Glomerular endothelial cell (primary cell): Measurements from ENCODE around the gene GDNF. TPM values are rescaled to one million over a fixed set of nuclear protein-coding genes. Genes with fewer than 3 reads are reported as not detected.
"Not testable (repeated sequence)": the region's sequence is repeated elsewhere in the genome, so short reads cannot be mapped to it uniquely, and the experiment has no call there.

Source experiments
- DNase-seq: peaks from one replicate; pipeline ENCODE4 v3.0.0-alpha.2; 2011; ENCODE audit warnings: low read depth, low spot score; ENCODE audit errors: extremely low read depth
- total RNA-seq: library from RNA; depleted of rRNA; stranded (reverse); fragments of >200 nt; gene quantifications from 2 replicates; pipeline ENCODE4 v1.2.3, GENCODE V29; 2015

The GDNF gene, protein sequence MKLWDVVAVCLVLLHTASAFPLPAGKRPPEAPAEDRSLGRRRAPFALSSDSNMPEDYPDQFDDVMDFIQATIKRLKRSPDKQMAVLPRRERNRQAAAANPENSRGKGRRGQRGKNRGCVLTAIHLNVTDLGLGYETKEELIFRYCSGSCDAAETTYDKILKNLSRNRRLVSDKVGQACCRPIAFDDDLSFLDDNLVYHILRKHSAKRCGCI
- 0.10 TPM in 1 of 2 replicates, not detected in the other for total RNA-seq

DNA sequence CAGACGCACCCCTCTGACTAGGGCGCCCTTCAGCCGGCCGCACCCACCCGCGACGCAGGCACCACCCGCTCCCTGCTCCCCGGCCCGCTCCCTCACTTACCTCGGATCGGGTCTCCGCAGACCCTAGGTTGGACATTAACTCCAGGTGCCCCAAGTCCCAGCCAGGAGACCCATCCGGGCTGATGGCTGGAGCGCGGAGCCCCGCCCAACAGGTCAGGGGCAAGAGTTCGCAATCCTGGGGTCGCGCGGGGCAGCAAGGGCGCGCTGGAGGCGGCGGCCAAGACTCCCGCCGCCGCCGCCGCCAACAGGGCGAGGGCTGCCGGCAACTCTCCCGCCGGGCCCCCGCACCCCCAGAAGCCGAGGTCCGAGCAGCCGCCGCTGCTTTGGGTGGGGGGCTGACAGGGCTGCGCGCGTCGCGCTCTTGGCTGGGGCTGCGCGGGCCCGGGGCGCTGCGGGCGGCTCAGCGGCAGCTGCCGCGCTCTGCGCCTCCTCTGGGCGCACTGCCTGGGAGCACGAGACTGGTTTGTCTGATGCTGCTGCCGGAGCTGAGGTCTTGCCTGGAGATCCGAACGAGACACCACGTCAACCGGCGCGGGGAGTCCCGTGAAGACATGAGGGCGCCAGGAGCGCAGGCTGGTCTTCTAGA is at the start of gene GDNF:
TSS of gene GDNF (minus strand) at position 635 of the 646 bp plus-strand sequence. CDS start 5,245 bp downstream, outside the sequence.
- no peak for DNase-seq

DNA sequence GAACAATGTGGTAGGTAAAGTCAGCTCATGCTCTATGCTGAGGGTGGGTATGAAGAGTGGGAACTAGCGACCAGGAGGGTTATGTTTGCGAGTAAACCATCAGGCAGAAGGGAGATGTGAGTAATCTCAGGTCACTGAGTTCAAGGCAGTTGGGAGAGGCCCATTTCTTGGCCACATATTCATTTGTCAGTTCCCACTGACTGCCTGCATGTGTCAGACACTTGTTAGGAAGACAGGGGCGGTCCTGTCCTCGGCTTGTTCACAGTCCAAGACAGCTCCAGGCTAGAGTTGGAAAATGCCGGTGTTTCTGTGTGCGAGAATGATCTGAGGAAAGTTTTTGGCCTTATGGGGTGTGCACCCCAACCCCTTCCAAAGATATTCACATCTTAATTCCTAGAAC is 48.6 kb upstream of the GDNF start:
- DNase-seq, result no peak

DNA sequence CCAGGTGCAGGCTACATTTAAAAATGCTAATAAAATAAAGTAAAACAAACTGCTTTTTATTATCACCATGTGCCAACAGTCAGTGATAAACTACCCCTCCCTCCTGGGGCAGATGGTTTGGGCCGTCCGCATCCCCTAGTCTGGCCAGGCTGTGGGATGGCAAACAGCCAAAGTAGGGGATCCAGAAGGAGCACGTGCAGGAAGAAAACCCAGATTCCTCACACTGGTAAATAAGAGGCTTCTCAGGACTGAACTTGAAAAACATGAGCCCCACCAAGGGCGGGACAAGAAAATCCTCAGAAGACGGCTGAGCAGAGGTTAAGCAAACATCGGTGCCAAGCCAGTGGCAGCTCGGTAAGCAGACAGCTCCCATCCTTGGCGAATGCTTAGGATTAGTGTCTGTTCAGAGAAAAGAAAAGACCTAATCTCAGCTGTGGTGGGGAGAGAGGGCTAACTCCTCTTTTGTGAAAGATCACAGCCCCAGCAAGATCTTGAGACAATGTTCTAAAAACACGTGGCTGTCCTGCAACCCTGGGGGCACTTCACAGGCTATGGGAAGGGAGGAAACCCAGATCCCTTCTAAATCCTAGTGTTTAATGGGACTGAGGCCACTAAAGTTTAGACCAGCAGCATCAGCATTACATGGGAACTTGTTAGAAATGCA is 46.5 kb upstream of the GDNF start:
- no peak for DNase-seq

DNA sequence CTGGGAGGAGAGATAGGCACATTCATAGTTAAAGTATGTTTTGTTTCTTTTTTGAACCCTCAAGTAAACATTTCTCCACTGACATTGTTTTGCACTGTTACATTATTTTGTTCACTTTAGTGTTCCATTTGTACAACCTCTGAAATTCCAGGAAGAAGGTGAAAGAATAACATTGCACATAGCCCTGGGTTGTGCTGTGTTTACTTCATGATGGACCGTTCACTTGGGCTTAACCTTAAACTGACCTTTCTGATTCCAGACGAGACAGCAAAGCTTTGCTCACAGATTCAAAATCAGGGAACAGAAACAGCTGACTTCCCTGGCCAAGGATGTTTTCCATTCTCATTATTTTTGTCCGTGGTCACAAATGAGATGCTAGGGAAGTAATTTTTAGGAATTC is 42.8 kb upstream of the GDNF start:
- DNase-seq, result no peak

DNA sequence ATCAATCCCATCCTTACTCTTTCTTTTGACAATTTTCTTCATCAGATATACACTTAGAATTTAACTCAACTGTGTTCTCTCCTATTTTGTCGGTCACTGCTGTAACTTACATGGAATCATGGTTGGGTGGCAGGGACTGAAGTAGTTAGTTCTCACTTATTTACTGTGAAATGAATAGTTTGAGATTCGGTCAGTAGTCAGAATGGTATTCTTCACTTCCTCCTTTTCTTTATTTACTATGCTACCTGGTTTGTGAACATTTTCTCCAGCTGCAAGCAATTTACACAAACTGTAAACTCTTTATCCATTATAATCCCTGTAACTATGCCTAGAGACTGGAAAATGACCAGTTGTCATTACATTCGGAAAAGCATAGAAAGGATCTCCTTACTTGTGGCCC is 41.5 kb upstream of the GDNF start:
- DNase-seq, result no peak

DNA sequence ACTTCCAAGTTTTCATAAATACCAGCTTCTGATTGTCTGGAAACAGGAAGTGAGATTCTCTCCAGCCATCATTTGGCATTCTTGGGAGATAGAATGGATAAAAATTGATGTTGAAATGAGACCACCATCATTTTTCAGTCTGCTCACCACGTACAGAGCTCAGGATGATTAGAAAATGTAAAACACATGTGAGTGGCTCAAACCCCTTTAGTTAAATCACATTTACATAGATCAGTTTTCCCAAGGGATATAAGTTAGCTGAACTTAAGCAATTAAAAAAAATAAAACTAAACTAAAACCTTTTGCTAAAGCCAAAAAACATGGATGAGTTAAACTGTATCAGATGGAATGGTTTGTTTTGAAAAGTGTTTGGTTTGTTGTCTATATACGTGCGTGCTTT is 37.1 kb upstream of the GDNF start:
- DNase-seq, result no peak

DNA sequence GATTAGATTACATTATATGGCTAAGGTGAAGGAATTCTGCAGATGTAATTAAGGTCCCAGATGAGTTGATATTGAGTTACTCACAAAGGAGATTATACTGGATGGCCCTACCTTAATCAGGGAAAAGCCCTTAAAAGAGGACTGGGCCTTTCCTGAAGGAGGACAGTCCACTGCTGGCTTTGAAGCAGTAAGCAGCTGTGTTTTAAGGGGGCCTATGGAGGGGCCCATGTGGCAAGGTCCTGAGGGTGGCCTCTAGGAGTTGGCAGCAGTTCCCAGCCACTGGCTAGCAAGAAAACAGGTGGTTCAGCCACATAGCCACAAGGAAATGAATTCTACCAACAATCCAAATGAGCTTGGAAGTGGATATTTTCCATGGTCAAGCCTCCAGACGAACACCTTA is 36.4 kb upstream of the GDNF start:
- DNase-seq, result no peak

DNA sequence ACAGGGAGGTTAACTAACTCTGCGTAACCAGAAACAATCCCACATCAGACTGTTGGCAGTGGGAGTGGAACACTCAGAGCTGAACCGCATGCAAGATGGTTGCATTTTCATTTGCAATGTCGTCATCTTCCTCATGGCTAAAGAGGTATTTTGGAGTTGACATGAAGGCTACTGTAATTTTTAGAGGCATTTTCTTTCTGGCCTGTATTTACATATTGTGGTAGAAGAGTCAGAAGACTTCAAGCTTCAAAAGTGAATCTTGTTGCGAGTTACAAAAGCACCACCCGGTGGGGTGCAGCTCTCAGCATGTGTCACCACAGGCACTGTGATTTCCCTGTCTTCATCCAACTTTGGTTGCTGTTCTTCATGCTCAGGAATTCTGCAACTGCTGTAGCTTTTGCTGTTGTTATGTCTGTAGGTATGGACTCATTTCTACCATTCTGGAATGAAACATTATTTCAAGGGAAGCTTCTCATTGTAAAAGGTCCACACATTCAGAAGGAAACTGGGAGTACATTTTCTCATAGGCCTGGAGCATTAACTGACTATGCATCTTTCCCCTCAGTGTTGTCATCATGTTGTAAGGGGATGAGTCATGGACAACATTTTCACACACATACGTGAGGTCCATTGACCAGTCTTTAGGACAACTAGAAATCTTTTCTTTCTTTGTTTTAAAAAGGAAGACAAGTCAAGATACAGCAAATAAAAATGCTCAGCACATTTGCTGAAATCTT is 35.4 kb upstream of the GDNF start:
- DNase-seq, result no peak

DNA sequence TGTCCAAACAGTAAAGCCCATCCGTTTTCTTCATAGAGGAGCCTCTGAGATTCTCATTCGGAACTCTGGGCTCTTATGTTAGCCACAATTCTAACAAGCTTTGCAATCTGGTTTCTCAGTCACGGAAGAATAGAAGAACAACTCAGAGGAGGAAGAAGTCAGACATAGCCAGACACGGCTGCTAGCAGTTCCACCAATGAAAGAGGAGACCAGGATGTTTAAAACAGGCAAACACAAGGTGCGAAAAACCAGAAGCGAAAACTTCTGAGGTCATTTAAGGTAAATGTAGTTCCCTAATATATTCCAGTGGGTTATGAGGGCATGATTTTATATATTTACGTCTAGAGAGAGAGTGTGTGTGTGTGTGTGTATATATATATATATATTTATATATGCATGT is 34.1 kb upstream of the GDNF start:
- no peak for DNase-seq

DNA sequence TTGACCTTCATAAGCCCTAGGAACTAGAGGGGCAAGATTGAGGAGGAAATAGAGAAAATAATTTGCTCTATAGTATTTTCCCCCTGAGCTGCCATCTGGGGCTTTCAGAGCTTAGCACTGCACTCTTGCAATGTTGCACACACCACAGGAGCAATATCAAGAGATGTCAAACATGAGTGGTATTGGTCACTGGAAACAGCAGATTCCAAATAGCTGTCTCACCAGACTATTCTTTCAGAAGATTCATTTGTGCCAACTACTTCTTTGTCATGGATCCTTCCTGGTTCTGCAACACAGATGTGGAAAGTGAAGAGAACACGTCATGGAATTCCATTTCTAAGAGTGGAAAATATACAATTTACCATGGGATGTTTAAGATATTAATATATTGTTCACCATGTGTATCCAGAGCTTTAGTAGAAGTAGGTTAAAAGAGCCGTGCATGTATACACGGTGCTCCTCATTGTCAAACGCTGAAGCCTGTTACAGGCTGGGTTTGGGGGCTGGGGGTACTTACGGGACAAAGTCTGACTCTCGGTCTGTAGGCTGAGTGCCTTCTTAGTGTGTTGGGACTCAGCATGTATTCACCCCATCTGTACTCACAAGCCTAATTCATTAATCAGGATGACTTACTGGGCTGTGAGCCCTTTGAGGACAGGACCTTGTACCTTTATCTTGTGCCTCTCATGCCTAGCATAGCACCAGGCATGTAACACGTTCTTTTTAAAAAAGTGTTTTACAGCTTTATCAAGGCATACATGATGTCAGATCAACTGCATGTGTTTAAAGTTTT is 31.4 kb upstream of the GDNF start:
- no peak for DNase-seq

DNA sequence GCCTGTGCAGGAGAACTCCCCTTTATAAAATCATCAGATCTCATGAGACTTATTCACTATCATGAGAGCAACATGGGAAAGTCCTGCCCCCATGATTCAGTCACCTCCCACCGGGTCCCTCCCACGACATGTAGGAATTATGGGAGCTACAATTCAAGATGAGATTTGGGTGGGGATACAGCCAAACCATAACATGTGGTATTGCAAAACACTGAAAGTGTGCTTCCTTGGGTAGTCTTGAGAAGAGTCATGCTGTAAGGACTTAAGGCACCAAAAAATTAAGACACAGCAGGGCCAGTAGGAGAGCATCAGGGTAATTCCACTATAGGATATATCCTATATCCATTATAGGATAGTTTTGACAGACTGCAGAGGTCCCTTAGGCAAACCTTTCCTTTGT is 29.4 kb upstream of the GDNF start:
- no peak for DNase-seq

DNA sequence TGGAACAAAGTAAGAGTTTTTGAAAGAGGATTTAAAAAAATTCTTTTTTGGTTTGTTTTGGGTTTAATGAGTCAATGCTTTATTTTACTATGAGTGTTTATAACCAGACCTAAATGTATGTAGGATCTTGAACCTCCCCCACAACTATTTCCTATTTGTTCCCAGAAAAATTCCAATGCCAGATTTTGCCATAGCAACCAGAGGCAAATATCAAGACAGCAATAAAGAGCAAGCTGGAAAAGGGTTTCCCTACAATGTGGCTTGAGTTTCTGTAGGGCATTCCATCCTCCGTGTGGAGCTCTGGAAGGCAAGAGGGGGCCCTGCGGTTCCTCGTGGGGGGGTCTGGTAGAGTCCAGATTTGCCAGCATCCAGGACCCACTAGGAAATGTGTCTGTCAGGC is 27.8 kb upstream of the GDNF start:
- no peak for DNase-seq

DNA sequence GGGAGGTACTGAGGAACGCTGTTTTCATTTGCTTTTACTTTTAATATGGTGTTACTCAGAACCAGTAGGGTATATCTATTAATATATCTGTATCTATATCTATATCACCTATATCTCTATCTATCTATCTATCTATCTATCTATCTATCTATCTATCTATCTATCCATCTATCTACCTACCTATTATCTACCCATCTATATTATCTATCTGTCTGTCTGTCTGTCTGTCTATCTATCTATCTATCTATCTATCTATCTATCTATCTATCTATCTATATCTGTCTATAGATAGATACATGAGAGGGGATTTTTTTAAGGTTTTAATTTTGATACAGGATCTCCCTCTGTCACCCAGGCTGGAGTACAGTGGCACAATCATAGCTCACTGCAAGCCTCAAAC is 23.1 kb upstream of the GDNF start:
- DNase-seq, result not testable (repeated sequence)

DNA sequence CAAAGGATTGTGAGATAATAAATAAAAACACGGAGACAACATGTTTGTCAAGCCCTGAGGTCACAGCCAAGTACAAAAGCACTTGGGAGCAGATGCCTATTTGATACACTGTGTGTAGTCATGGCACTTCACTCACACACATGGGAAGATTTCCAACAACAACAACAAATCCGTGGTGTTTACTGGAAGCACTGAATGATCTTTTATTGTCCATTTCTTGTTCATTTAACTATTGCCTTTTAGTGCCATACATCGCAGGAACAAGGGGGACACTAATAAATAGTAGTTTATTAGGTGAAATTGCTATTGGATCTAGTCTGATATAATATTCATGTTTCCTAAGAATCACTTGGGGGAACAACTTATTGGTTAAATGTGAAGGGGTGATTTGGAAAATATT is 20.4 kb upstream of the GDNF start:
- DNase-seq, result no peak

DNA sequence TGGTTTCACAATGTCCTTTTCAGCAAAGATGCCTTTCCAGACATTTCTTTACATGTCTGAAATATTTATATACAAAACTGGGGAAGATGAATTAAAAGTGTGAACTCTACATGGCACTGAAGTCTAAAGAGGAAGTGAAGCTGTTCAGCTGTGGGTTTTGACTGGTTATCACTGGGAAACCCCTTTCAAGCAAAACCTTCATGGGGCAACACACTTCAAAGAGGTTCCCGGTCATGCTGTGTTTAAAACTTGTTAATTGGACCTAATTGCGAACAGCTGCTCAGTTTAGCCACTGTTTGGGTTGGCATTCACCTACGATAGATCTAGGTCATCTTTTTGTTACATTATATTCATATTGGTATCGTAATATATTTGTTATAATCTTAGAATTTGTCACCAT is 20.0 kb upstream of the GDNF start:
- DNase-seq, result no peak

DNA sequence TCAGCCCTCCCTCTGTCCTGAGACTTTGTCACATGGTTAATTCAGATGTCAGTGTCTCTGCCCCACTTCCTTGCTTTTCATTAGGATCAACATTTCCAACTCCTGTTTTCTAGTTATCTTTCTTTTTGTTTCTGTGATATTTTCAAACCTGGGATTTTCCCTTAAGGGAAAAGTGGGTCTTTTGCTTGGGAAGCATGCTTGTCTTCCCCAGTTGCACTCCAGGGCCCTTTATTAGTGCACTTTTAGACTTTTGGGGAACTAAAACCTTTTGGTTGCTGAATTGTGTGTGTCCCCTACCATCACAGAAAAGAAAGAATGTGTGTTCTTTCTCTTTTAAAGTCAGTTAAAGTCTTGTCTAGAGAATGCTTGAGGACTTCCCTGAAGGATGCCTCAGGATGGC is 18.4 kb upstream of the GDNF start:
- no peak for DNase-seq

DNA sequence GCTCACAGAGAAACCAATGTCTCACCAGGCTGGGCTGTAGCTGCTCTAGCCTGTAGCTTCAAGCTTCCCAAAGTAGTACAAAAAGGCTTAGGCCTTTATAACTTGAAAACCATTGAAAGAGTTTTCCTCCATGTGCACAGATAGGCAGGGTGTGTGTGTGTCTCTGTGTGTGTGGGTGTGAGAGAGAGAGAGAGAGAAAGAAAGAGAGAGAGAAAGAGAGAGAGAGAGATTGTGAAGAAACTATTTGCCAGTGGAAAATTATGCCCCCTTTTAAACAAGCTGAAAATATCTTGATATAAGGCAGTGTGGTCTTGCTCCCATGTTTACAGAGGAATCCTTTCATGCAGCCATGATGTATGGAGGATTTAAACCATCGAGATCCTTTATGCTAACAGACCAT is 17.9 kb upstream of the GDNF start:
- DNase-seq, result no peak

DNA sequence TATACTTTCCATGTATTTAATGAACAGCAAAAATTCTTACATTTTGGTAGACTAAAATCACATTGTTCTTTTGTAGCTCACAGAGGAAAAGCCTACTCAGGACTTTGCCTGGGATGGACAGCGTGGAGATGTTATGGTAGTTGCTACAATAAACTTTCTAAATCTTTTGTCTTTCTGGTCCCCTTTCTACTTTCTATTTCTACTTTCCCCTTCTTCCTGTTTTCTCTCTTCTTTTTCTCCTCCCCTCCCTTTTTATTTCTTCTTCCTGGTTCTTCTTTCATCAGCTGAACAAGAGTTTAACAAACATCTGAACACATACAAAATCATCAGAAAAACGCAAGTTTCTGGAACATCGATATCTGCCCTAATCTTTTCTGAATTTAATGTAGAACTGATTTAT is 15.6 kb upstream of the GDNF start:
- no peak for DNase-seq

DNA sequence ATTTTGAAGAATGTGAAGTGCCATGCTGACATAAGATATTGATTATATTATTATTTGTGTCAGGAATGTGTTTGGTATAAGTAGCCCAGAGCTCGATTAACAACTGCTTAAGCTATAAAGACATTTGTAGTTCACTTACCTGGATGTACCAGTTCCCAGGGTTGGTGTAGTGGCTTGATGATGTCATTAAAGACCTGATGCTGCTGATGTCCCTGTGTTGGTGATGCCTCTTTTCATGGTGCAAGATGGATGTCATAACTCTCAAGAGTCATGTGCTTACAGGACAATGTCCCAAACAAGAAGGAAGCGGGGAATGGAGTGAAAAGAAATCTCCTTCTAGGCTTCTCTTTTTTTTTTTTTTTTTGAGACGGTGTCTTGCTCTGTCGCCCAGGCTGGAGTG is 11.5 kb upstream of the GDNF start:
- no peak for DNase-seq

DNA sequence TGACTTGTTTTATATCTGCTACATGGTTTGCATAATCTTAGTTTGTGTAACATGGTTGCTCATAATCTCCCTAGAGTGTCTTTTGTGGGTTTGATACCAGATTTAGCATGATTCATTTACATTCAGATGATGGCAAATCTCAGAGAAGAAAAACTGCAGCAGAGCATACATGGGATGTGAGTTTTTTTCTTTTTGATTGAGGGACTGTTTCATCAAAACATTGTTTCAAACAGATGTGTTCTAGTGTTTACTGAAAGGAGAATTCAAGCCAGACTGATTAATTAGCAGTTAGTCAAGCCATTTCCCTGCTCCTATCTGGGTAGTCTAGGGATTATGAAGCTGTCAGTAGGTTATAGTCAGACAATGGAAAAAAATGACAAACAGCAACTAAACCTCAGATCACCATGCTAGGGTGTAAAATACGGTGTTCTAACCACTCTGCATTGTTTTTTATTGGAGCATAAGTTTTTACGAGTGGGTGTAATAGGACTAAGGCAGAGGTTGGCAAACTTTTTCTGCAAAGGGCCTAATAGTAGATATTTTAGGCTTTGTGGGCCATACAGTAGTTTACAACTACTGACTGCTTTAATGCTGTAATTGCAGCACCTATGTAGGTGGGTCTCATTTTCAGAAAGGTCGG is 10.5 kb upstream of the GDNF start:
- no peak for DNase-seq
